Measurements from ENCODE around the gene FBN3.

The FBN3 gene

GRCh38 chr19:8087876-8088275, 61.5 kb downstream of the FBN3 start:
- no peak for DNase-seq

- DNase-seq = no peak
Observed at GRCh38 chr19:8086849-8087248, 62.5 kb downstream of the FBN3 start.

DNA sequence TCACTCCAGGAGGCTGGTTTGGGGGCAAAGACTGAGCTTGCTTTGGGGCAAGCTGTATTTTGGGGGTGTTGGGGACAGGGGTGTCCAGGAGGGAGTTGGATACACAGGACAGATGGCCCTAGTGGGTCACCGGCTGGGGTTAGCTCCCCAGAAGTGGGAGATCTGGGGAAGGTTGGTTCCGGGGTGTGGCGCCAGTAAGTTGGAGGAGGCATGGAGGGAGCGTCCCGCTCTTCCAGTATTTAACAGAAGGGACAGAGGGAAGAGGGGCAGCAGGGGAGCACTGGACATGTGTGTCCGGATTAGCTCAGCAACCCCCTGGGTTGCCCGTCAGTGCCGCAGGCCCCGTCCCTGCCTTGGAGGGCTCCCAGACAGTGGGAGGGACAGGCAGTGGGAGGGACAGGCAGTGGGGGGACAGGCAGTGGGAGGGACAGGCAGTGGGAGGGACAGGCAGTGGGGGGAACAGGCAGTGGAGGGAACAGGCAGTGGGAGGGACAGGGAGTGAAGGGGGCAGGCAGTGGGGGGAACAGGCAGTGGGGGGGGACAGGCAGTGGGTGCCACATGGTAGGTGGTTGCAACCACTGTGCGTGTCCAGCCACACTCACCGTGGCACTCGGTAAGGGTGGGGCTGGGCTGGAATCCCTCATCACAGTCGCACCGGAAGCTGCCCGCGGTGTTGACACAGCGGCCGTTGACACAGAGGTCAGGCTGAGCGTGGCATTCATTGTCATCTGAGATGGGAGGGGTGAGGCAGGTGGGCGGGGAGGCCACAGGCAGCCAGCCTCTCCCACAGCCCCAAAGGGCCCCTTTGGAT, 63.6 kb downstream of the FBN3 start:
- DNase-seq = peak; percentile 67

- no peak for DNase-seq
Observed at GRCh38 chr19:8084152-8084551, 65.2 kb downstream of the FBN3 start.

DNA sequence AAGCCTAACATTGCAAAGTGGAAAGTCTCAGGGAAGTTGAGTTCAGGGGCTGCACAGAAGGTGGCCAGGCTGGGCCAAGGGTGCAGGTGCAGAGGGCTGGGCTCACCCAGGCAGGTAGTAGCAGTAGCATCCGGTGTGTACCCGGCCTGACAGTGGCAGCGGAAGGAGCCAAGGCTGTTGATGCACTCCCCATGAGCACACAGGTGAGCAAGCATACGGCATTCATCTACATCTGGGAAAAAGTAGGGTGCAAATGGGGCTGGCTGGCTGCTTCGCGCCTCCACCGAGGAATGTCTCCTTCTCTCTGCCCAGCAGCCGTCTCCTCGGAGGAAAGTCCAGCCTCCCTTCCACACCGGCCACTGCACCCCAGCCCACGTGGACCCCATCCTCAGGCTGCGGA, 66.3 kb downstream of the FBN3 start:
- DNase-seq = no peak

- DNase-seq = peak; percentile 69
Observed at GRCh38 chr19:8081569-8082550, 67.5 kb downstream of the FBN3 start.

DNA sequence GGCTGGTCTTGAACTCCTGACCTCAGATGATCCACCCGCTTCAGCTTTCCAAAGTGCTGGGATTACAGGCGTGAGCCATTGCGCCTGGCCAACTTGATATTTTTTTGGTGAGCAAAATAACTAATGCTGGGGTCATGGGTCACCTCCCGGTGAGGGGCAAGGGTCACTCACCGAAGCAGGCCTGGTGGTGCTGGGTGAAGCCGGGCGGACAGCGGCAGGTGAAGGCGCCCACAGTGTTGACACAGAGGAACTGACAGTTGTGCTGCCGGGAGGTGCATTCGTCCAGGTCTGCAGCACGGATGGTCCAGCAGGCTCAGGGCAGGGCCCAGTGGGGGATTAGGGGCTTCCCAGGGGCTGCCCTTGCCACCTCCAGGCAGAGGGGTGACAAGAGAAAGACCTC, 68.6 kb downstream of the FBN3 start:
- no peak for DNase-seq

DNA sequence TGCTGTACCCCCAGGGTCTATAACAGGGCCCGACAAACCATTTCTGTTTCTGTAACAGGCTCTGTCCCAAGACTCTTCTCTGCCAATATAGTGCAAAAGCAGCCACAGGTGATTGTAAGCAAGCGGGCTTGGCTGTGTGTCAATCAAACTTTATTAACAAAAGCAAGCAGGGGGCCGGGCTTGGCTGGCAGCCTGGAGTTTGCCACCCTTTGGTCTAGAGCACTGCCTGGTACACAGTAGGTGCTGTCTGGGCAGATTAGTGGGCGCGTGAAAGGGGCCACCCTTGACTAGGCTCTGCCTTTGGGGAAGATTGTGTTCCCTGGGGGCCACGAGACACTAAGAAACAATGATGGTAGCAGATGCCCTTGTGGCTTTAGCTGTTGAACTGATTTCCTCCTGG, 69.4 kb downstream of the FBN3 start:
- no peak for DNase-seq

DNA sequence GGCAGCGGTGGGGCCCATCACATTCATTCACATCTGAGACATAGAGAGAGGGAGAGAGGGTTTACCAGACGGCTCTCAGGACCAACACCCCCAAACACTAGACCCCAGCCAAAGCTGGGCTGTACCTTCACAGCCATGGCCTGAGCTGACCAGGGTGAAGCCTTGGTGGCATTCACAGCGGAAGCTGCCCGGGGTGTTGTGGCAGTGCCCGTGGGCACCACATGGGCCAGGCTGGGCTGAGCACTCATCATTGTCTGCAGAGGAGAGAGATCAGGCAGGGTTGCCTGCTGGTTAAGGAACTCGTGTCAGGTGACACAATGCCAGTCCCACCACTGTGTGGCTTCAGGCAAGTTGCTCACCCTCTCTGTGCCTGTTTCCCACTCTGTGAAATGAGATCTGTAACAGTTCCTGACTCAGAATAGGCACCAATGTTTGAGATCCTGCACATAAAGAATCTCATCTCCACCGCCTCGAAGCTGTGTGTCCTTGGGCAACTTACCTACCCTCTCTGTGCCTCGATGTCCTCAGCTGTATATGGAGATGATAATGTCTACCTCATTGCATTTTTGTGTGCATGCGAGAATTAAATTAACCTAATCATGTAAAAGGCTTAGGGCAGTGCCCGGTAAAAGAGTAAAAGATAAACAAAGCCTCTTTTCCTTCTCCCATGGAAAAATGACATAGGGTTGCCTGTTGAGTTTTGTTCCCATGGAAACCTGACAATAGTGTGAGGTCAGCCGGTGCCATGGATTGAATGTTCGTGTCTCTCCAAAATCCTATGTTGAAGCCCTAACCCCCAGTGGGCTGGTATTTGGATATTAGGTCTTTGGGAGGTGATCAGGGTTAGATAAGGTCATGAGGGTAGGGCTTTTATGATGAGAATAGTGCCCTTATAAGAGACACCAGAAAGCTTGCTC, 74.0 kb downstream of the FBN3 start:
- DNase-seq = no peak

GRCh38 chr19:8074501-8074900, 74.9 kb downstream of the FBN3 start:
- DNase-seq = no peak

DNA sequence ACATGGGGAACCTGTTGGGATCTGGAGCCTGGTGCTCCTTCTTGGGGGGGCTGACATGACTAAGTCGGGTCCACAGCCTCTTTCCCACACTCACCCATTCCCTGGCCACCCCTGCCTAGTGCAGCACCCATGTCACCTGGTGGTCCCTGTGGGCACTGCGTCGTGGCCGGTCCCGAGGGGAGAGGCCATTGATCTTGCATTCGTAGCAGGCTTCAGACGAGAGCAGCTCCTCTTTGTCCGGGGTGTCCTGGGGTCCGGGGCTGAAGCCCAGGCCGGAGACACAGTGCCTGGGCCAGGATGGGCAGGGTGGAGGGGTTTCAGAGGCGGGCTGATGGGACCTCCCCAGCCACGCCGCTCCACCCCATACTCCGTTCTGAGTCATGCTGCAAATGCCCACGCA, 77.5 kb downstream of the FBN3 start:
- DNase-seq = no peak

GRCh38 chr19:8069096-8069973, 80.1 kb downstream of the FBN3 start:
- peak; percentile 55 for DNase-seq

DNA sequence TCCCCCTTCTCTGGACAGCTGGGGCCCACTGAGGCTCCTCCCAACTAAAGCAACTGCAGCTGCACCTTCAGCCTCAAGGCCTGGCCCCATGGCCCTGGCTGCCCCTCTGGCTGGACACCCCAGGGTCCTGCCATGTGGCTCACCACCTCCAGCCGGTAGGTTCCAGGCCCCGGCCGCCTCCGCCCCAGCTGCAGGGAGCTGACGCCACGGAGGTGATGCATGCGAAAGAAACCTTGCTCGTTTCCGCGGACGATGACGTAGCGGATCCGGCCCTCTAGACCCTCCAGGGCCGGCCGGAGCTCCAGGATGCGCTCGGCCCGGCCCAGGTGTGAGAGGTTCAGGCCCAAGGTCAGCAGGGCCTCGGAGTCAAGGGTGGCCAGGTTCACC, 83.5 kb downstream of the FBN3 start:
- DNase-seq = no peak

DNA sequence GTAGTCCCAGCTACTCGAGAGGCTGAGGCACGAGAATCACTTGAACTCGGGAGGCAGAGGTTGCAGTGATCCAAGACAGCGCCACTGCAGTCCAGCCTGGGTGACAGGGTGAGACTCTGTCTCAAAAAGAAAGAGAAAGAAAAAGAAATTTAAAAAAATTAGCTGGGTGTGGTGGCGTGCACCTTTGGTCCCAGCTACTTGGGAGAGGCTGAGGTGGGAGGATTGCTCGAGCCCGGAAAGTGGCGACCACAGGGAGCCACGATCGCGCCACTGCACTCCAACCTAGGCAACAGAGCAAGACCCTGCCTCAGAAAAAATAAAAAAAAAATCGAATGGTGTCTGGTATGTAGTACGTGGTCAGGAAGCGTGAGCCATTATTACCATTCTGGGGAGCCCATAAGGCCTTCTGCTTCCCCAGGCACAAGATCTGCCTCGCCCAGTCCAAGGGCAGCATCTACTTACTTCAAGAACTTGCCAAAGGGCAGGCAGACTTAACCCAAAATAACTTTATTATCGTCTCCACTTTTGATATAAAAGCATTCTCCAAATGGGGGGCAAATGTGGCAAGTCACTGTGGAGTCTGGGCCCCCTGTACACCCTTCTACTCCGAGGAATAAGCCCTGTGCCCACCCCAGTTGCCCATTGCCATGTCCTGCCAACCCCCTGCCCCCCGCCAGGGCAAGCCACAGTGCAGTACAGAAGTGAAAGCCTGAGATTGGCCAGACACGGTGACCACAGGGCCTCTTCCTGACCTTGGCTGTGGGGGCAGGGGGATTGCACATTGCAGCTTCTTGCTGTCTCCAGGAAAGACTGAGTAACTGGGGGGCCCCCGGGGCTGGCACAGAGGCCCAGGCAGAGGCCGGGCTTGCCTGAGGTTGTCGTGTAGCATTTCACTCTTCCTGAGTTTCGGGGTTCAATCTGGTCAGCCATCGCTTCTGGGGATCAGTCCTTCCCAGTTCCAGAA, 84.2 kb downstream of the FBN3 start:
- DNase-seq = peak; percentile 27

DNA sequence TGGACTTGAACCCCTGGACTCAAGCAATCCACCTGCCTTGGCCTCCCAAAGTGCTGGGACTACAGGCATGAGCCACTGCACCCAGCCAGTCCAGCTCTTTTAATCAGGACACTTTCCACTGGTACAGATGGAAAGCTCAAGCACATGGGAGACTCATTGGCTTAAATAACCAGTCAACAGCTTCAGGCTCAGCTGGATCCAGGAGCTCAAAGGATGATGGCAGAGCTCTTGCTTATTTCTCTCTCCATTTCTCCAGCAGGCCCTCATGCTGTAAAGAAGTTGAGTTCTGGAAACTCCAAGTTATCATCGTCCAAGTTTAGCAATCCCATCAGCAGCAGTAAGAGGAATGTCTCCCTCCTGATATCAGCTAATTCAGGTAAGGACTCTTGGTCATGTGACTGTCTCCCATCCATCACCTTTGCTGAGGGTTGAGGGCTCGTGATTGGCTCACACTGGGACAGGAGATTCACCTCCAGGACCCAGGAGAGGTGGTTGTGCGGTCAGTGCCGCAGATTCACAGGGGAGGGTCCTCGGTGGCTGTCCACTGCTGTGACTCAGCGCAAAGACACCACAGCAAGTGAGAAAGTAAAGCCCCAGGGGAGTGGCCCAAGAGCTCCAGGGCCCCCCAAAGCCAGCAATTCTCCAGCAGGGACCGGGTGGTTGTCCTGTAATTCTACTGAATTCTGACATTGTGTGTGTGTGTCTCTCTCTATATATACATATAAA, 91.7 kb downstream of the FBN3 start:
- no peak for DNase-seq

DNA sequence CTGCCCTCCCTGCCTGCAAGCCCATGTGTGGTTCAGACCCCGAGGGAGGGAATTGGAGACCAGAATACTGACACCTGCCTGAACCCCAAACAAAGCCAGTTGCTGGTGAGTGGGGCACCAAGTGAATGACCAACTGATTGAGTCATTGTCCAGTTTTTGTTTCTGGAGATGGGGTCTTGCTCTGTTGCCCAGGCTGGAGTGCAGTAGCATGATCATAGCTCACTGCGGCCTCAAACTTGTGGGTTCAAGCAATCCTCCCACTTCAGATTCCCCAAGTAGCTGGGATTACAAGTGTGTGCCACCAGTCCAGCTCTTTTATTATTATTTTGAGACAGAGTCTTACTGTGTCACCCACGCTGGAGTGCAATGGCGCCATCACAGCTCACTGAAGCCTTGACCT, 92.9 kb downstream of the FBN3 start:
- DNase-seq = no peak

DNA sequence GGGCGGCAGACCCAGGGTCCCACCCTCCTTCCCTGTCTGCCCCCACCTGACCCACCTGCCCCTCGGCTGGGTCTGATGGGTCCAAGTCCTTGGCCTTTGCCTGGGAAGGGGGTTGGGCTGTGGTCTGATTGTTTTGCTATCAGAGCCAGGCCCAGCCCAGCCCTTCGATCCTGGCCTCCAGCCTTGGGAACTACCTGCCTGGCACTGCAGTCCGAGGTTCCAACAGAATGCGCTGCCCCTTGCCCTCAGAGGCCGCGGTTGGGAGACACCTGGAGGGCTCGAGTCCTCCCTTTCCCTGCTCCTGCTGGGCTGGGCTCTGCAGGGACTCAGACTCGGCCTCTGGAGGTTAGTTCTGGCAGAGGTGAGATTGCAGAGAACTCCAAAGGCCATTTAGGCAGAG, 95.2 kb downstream of the FBN3 start:
- no peak for DNase-seq

- DNase-seq = no peak
Observed at GRCh38 chr19:8052464-8052859, 96.9 kb downstream of the FBN3 start, which contains the start of gene CCL25. CCL25 (plus strand) TSS chr19:8052760; CDS start chr19:8053050, 290 bp downstream.

- DNase-seq = peak; percentile 100
Observed at GRCh38 chr19:8050274-8051096, 98.9 kb downstream of the FBN3 start.
